ENCODE data around the gene PUSL1. TPM values are rescaled to one million over a fixed set of nuclear protein-coding genes. Genes with fewer than 3 reads are reported as not detected.

The PUSL1 gene
- total and polyA plus RNA-seq, 2 of the 4 experiments (the other 2 are of a cell fraction): 10.9 to 33.0 TPM

GRCh38 chr1:1334835-1335234 lies 26.4 kb downstream of the PUSL1 start:
- Histone ChIP-seq H3K4me3 (ENCODE audit: insufficient read depth, low read depth, low read length) (no peak overlapping the region), H2BK20ac (ENCODE audit: low read depth, low read length) (no peak overlapping the region), H3K9me1 (ENCODE audit: insufficient read depth, low read length) (peaks cover 3% of the 10 kb centered on the region), H3K14ac (replicated peaks; ENCODE audit: low read depth, low read length) (no peak overlapping the region), H2BK15ac (ENCODE audit: low read depth, low read length) (no peak overlapping the region), H3K27ac (ENCODE audit: insufficient read depth, low read length) (no peak overlapping the region), H2AK5ac (ENCODE audit: low read depth, low read length) (no peak overlapping the region), H2BK5ac (ENCODE audit: low read depth, low read length, poor library complexity, severe bottlenecking) (no peak overlapping the region), H3K9ac (ENCODE audit: low read depth, low read length) (no peak overlapping the region), H3K4me1 (ENCODE audit: control insufficient read depth, insufficient read depth, low read length) (no peaks in the 10 kb centered on the region), H2AFZ (replicated peaks; ENCODE audit: low read length, poor library complexity) (no peak overlapping the region), H3K18ac (ENCODE audit: low read depth, low read length) (no peak overlapping the region), H4K5ac (ENCODE audit: low read depth, low read length) (no peak overlapping the region), H2BK120ac (ENCODE audit: low read depth, low read length) (no peak overlapping the region), H3K4me2 (ENCODE audit: low read depth, low read length) (no peak overlapping the region), H2AK9ac (replicated peaks; ENCODE audit: low read depth, low read length, poor library complexity) (no peak overlapping the region), H4K91ac (ENCODE audit: insufficient read depth, low read depth, low read length) (no peak overlapping the region), H3K23ac (ENCODE audit: low read depth, low read length) (no peak overlapping the region), H3K36me3 (ENCODE audit: control insufficient read depth, insufficient read depth, low read length) (peaks cover 30% of the 10 kb centered on the region), H3K27me3 (ENCODE audit: control insufficient read depth, insufficient read depth, low read length) (no peaks in the 10 kb centered on the region), H4K20me1 (ENCODE audit: insufficient read depth, low read length) (peaks cover 12% of the 10 kb centered on the region), H3K9me3 (ENCODE audit: control insufficient read depth, insufficient read depth, low read length) (no peaks in the 10 kb centered on the region), H3K79me1 (ENCODE audit: low read depth in 1 of 2, low read length in 2 of 2) (peaks cover 2 to 5% of the 10 kb centered on the region in 2 experiments; a peak in 2 of 4 replicates), H4K8ac (ENCODE audit: low read depth in 2 of 2, low read length in 2 of 2) (no peak overlapping the region), H3K56ac (ENCODE audit: extremely low read depth, insufficient read depth, low read length) (no peak overlapping the region), H3K4ac (ENCODE audit: low read depth, low read length) (no peak overlapping the region)
- in situ Hi-C loops (cut with MboI; ENCODE audit: low sequenced_read_pairs) (no loop called here), dilution Hi-C loops (cut with HindIII; ENCODE audit: low sequenced_read_pairs, unreplicated experiment) (no loop called here), intact Hi-C loops (cut with micrococcal nuclease) (no loop called here)
- ChIA-PET POLR2A (ENCODE audit: unreplicated experiment) (no interaction called here), CTCF (no interaction called here)
- WGBS, 2 experiments (ENCODE audit: extremely low coverage in 2 of 2, insufficient read length in 1 of 2): 49% methylated on average over 8 of the region's 11 CpGs; no CpG with 5 or more reads in 1 of the 2 experiments
- BruUV-seq (replicated peaks): no TSS peak
- DNase-seq (no peak), ATAC-seq (ENCODE audit: low read depth) (no peak)
- no peak for TF ChIP-seq NFE2L2 (IDR thresholded peaks at IDR 0.05; ENCODE audit: low read depth, low read length)
- TF ChIP-seq MAFK (IDR thresholded peaks at IDR 0.05; ENCODE audit: low read depth, low read length): no peak
- no peak for TF ChIP-seq RFX5 (IDR thresholded peaks at IDR 0.05; ENCODE audit: low read depth, low read length)
- TF ChIP-seq CEBPB (IDR thresholded peaks at IDR 0.05; ENCODE audit: low read depth, low read length): no peak
- TF ChIP-seq ELK1 (IDR thresholded peaks at IDR 0.05; ENCODE audit: borderline replicate concordance, low read depth, low read length): no peak
- no peak for TF ChIP-seq CTCF (conservative IDR thresholded peaks at IDR 0.05; ENCODE audit: low read depth, low read length)
- no peak for TF ChIP-seq FOS (IDR thresholded peaks at IDR 0.05; ENCODE audit: low read depth, low read length)
- no peak for TF ChIP-seq RCOR1 (IDR thresholded peaks at IDR 0.05; ENCODE audit: insufficient replicate concordance, low read length)
- no peak for TF ChIP-seq BHLHE40 (IDR thresholded peaks at IDR 0.05; ENCODE audit: low read depth, low read length)
- no peak for TF ChIP-seq USF2 (IDR thresholded peaks at IDR 0.05; ENCODE audit: low read depth, low read length)
